Measurements from ENCODE around the gene TEKT5.
"Not testable (repeated sequence)": the region's sequence is repeated elsewhere in the genome, so short reads cannot be mapped to it uniquely, and the experiment has no call there.

The TEKT5 gene

DNA sequence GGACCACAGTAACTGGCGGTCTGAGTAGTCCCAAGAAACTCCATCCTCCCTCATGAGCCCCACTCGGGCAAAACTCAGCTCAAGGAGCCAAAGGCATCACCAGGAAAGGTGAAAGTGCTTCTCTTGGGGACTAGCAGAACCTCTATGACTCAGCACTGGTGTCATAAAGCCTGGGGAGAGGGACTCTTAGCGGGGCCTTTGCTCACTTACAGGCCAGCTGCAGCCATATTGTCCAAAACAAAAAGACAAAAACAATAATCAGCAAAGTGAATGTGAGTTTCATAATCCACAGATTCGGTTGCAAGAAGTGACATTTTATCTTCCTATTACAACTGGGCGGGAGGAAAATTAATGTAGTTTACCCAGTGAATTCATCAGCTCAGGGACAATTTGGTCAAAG lies at the start of gene TEKT5:
TEKT5 (minus strand) TSS at position 101 of the 400 bp plus-strand sequence; CDS start at position 44, 57 bp downstream.
- DNase-seq (ENCODE audit: low read depth in 2 of 2) = no peak

DNA sequence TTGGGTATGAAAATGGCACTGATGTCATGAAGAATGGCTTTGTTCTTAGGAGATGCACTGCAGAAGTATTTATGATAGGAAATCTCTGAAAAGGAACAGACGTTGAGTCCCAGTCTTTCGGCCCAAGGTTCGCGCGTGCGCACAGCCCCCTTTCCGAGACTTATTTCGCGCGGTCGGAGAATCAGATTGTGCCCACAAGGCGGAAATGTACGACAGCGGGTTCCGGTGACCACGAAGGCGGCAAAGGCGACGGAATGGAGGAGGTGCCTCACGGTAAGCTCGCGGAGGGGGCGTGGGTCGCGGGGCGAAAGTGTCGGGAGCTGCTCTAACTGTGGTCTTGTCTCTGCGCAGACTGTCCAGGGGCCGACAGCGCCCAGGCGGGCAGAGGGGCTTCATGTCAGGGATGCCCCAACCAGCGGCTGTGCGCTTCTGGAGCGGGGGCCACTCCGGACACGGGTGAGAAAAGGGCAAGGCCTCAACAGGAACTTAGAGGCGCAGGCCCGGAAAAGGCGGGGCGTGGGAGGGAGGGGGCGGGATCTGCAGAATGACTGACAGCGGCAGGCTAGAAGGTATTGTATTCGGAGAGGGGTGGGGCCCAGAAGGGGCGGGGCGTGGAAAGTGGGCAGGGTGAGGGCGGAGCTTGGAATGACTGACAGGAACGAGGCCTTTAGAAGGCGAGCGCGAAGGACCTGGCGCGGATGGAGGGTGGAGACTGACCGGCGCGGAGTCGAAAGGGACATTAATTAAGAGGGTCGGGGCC lies 49.1 kb upstream of the TEKT5 start, which contains the start of gene NUBP1:
NUBP1 (plus strand) TSS at position 233 of the 760 bp plus-strand sequence; CDS start at position 255, 22 bp downstream.
- DNase-seq (ENCODE audit: low read depth in 2 of 2) = peak; percentile 99 to 100

DNA sequence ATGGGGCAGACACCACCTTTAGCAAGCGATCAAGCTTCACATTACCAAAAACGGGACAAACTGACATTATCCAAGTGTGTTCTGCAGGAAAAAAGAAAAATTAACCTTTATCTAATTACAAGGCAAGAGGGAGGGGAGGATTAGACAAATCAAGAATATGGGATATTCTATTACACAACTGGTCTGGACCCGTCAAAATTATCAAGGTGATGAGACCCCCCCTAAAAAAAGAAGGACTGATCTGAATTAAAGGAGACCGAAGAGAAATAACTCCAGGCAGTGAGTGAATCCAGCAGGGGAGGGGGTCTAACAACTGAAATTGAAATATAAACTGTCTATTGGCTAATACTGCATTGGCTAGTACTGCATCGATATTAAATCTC lies 48.5 kb upstream of the TEKT5 start:
- no peak for DNase-seq (ENCODE audit: low read depth in 2 of 2)

DNA sequence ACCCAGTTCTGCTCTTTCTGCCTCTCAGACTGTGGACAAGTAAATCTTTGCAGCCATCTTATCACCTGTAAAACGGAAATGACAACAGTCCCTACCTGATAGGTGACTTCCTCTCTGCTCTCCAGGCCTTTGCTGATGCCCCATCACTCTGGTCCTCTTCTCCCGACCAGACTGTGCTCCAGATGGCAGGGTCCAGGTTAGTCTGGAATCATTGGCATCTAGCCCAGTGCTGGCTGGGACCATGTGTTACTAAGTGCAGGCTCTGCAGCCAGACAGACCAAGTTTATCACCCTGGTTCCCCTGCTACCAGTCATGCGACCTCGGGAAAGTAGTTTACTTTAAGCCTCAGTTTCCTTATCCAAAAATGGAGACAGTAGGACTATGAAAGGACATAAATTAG lies 47.1 kb upstream of the TEKT5 start:
- DNase-seq (ENCODE audit: low read depth in 2 of 2) = no peak

DNA sequence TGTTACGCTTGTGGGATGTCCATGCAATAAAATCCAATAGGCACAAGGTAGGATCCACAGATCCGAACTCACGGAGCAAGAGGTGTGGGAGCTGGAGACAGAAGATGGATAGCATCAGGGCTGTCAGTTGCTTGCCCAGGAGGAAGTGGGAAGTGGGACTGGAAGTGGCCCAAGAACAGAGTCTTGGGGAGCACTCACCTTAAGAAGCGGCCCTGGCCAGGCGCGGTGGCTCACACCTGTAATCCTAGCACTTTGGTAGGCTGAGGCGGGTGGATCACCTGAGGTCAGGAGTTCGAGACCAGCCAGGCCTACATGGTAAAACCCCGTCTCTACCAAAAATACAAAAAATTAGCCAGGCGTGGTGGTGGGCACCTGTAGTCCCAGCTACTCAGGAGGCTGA lies 46.5 kb upstream of the TEKT5 start:
- not testable (repeated sequence) for DNase-seq (ENCODE audit: low read depth in 2 of 2)

DNA sequence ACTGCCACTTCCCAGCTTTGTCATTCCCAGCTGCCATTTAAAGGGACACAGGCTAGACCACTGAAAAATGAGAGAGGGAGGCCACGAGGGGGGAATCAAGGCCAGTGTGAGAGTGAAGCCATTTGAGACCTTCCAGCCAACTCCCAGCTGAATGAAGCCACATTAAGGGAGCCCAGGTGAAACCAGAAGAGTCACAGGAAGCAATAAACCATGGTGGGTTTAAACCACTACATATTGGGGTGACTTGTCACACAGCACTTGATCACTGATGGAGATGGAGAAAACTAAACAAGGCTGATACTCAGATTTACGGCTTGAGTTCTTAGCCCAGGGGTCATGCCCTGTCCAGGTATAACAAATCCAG lies 46.1 kb upstream of the TEKT5 start:
- DNase-seq (ENCODE audit: low read depth in 2 of 2) = no peak

DNA sequence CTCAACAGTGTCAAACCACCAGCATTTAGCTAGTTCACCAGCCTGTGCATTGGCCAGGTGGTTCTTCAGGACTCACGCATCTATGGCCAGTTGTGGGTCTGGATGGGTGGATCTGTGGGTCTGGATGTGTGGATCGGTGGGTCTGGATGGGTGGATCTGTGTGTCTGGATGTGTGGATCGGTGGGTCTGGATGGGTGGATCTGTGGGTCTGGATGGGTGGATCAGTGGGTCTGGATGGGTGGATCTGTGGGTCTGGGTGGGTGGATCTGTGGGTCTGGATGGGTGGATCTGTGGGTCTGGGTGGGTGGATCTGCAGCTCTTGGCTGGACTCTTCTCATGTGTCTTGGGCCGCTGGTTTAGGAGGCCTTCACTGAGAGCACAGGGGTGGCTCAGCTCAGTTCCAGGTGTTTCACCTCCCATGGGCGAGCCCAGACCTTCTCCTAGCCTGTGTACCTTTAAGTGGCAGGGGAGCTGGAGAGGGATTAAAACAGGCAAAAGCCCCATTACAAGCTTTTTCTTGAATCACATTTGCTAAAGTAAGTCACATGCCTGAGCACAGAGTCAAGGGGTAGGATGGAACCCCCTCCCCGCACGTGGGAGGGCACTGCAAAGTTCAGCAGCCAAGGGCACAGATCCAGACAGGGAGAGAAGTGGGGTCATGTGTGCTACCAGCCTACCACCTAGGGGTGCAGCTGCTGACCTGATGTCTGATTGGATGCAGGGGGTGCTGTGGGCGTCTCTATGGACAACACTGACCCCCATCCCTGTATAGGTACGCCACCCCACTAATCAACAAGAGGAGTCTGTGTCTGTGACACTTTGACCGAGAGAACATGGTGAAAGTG lies 45.5 kb upstream of the TEKT5 start:
- DNase-seq (ENCODE audit: low read depth in 2 of 2) = no peak

DNA sequence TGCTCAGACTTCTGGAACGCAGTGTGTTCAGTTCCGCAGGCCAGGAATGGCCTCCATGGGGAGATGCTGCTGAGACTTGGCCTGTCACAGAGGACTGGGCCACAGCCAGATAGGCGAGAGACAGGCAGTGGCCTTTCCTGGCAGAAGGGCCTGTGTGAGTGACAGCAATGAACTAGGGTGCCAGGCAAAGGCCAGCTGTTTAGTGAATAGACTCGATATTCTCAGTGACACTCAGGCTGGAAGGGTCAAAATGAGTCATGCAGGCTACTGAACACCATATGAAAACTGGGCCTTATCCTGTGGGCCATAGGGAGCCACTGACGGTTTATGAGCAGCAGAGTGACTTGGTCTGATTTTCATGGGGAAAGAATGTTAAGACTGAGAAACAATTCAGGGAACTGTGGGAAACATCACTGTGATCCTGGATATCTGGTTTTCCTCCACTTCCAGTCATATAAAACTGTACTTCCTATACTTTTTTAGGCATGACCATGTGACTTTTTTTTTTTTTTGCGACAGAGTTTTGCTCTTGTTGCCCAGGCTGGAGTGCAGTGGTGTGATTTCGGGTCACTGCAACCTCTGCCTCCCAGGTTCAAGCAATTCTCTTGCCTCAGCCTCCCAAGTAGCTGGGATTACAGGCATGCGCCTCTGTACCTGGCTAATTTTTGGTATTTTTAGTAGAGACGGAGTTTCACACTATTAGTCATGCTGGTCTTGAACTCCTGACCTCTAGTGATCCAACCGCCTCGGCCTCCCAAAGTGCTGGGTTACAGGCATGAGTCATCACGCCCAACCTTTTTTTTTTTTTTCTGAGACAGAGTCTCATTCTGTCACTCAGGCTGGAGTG lies 43.7 kb upstream of the TEKT5 start:
- peak in 1 of 2 experiments; percentile 41 for DNase-seq (ENCODE audit: low read depth in 2 of 2)

DNA sequence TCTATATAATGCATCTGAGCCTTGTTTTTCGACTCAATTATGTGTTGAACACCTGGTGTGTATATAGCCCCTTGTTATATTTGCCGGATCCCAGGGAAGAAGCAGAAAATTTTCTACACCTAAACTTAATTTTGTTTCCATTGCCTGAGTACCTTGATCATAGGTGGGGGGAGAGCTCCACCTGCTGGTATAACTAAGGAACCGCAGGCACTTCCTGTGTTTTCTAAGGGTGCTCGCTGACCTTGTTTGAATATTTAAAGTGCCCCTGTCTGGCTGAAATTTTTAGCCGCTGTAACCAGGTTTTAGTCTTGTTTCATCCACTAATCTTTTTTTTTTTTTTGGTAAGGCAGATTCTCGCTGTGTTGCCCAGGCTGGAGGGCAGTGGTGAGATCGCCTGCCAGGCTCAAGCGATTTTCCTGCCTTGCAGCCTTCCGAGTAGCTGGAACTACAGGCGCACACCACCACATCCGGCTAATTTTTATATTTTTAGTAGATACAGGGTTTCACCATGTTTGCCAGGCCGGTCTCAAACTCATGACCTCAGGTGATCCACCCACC lies 42.4 kb upstream of the TEKT5 start:
- peak; percentile 45 to 53 for DNase-seq (ENCODE audit: low read depth in 2 of 2)

DNA sequence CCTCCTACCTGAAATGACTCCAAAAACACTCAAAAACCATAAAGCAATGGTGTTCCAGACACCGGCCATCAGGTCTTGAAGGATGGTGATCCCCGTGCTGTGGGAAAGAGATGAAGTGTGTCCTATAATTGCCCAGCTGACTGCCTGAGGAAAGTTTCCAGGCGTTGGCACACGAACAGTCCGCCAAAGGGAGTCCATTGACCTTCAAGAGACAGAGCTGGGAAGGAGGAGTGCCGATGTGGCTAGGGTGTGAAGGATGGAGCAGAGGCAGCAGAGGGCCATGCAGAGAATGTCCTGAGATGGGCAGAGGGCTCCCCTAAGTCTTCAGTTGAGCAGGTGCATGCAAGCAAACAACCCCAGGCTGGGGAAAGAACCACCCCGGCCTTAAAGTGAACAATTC lies 37.1 kb upstream of the TEKT5 start:
- no peak for DNase-seq (ENCODE audit: low read depth in 2 of 2)

DNA sequence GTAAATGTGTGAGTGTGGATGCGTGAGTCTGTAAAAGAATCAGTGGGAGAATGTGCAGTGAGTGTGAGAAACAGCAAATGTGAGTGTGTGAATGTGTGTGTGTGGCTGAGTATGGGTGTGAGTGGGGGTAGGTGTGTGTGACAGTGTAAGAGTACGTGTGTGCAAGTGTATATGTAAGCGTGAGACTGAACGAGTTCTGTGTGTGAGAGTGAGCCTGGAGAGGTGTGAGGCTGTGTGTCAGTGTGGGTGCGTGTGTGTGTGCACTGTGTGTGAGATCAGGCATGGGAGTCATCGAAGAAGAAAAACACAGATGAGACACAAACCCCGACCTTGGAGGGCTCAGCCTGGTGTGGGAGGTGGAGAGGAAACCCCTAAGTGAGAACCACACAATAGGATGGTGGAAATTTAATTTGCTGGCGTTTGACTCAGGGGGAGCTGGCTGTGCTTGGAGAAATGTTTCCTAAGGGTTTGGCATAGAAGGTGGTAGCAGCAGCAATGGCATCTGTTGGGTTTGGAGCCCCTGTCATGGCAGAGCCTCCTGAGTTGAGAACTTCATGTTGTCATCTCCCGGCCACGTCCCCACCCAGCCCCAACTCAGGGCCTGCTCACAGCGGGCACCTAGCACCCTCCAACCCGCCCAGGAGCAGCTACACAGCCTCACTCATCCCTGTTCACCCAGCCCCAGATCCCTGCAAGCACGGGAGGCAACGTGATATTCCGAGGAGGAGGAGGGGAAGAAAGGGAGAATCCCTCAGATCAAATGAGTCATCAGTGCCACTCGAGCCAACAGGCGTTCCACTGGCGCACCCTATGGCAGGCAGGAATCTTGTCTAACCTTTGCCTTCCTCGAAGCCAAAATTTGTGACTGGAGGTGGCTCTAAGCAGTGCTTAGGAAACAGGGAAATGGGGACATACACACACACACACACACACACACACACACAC lies 34.6 kb upstream of the TEKT5 start:
- no peak for DNase-seq (ENCODE audit: low read depth in 2 of 2)

DNA sequence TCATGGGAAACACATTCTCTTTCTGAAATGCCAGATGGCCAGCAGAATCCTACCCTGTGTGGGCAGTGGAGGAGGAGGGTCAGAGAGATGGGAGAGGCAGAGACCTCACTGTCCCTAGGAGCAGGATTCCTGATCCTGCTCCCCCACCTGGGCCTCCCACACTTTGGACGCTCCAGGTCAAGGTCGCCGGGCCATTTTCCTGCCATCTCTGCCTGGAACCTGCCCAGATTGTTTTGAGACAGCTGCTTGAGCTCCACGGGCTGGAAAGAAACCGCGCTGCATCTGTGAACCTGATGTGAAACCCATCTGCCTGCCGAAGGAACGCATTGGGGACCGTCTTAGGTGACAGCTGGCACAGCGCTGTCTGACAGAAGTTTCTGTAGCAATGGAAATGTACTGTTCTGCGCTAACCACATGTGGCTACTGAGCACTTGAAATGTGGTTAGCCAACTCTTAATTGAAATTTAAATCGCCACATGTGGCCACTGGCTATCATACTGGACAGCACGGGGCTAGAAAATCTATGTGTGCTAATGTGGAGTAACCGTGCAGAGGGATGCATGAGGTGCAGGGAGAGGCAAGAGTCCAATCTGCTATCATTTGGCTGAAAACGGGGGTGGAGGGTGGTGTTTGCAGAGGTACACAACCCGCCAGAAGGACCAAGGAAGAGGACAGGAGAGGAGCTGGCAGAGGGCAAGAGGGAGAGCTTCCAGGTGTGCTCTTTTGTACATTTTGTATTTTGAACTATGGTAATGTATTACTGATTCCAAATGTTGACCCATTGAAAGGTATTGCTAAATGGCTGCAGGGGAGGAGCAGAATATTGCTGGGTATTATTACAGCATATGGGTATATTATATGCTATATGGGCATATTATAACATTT lies 33.5 kb upstream of the TEKT5 start:
- DNase-seq (ENCODE audit: low read depth in 2 of 2) = no peak

DNA sequence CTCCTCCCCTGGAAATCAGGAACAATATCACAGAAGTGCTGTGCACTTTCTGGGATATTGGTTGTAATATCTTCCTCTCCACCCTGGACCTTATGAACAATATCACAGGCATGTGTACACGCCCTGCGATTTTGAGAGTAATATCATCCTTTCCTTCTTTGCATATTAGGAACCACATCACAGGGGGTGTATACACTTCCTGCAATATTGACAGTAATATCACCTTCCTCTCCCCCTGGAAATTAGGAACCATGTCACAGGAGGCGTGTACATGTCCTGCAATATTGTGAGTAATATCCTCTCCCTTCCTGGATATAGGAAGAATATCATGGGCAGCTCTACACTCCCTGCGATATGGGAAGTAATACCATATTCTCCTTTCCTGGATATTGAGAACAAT lies 14.2 kb upstream of the TEKT5 start:
- no peak for DNase-seq (ENCODE audit: low read depth in 2 of 2)

DNA sequence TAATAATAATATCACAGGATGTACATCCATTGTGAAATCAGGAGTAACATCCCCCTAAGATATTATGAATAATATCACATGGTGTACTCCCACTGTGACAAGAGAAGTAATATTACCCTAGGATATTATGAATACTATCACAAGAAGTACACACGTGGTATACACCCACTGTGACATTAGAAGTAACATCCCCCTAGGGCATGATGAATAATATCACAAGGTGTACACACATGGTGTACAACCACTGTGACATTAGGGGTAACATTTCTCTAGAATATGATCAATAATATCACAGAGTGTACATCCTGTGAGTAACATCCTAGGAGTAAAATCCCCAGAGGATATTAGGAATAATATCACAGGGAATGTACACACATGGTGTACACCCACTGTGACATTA lies 5.0 kb upstream of the TEKT5 start:
- no peak for DNase-seq (ENCODE audit: low read depth in 2 of 2)

DNA sequence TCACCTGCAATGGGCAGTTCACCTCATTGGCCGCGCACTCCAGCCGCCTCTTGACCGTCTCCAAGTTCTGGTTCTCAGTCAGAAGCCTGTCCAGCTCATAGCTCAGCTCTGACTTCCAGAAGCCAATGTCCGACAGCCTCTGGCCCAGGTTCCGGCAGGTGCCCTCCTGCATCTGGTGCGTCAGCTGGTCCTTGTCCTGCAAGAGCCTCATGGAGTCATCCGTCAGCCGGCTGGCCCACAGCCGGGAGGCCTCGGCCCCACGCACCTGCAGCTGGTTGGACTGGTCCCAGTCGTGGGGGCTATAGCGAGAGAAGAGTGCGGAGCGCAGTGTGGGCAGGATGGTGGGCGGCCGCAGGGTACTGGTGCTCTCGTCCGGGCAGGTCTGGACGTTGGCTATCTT lies 424 bp downstream of the TEKT5 start:
- DNase-seq (ENCODE audit: low read depth in 2 of 2) = no peak

DNA sequence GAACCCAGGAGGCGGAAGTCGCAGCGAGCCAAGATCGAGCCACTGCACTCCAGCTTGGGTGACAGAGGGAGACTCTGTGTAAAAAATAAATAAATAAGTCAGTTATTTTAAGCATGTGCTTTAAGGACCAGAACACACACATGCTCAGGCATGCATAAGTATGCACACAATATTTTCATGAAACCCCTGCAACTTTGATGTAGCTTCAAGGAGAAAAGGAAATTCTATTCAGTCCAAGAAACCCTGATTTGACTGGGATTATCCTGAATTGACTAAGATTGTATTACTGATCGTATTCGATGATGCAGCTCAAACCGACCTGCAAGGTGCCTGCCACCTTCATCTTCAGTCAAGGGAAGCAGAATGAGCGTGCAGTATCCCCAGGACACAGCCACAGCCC lies 841 bp downstream of the TEKT5 start:
- DNase-seq (ENCODE audit: low read depth in 2 of 2) = no peak

DNA sequence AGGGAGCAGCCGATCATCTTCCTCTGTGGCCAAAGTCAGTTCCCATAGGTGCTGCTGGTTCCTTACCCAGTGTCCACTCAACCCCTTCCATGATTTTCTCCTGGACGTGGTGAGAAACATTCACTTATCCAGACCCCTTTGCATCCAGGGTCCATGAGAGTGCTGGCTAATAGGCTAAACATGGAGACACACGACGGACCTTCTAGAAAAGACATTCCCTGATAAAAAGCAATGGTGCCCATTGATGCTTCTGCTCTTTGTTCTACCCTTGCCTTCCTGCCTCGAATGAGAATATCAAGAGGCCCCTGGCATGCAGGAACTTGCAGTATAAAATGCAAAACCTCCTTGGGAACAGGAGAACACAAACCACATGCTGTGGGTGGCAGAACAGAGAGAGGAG lies 2.3 kb downstream of the TEKT5 start:
- DNase-seq (ENCODE audit: low read depth in 2 of 2) = no peak

DNA sequence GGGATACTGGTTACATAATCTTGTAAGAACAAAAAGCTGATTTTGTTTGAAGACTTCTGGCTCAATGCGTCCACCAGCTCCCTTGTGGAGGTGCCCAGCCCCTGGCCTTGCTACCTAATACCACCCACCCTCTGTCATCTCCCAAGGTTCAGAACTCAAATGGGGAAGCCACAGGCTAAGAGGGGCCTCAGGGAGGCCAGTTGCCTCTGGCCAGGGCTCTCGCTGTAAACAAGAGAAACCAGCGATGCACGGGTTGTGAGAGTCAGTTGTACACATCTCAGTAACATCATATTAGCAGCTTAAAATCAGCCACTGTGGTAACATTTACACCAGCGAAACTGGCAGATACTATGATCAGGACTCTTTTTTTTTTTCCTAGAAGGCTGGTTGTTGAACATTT lies 6.0 kb downstream of the TEKT5 start:
- DNase-seq (ENCODE audit: low read depth in 2 of 2) = no peak

DNA sequence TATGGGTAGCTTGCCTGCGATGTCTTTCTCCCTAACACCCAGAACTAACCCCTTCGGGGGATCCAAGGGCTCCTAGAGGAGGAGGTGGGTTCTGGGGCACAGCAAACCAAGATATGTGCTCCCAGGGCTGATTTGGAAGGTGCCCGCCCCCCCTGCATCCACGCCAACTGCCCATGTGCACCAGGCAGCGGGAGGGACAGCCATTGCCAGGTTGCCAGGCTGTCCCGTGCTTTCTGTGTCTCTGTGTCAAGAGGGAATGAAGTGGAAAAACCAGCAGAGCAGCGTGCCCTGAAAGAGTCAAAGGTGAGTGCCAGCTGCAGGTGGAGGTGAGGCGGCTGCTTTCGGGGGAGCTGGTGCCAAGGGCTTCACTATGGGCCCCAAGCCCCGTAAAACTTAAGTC lies 6.4 kb downstream of the TEKT5 start:
- no peak for DNase-seq (ENCODE audit: low read depth in 2 of 2)

DNA sequence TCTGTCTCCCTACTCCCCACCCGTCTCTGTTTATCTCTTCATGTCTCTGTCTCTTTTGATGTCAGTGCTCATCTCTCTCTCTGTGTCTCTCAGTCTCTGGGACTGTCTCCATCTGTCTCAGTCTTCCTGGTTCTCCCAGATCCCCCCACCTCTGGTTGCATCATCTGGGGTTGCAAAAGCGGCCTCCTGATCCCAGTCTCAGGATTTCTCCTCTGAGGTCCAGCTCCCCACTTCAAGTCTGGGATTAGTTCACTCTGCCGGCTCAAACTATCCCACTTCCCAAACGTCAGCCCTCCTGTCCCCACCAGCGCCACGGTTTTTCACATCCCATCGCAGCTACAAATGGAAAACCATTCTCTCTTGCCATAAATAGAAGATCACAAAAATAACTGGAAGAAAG lies 9.0 kb downstream of the TEKT5 start:
- DNase-seq (ENCODE audit: low read depth in 2 of 2) = no peak
